OCI-LY1 (cell line): ENCODE results near the gene ATP8B3.

Experiments
- CTCF ChIP-seq: fragments of 200-600 bp; sonication (generic), shearing (Covaris generic); IDR thresholded peaks from 2 replicates; pipeline ENCODE4 v1.5.1; 2017; ENCODE audit warnings: mild to moderate bottlenecking, antibody characterized with exemption, low read length, moderate library complexity, mixed read lengths
- EZH2 ChIP-seq: fragments of 200-600 bp; sonication (generic), shearing (Covaris generic); IDR thresholded peaks from 2 replicates; pipeline ENCODE4 v1.8.0; 2017; ENCODE audit warnings: borderline replicate concordance, mixed run types, mild to moderate bottlenecking, antibody characterized with exemption, low read length, moderate library complexity, mixed read lengths

GRCh38 chr19:1811472-1811894 lies 593 bp downstream of the ATP8B3 start:
- no peak for TF ChIP-seq CTCF
- TF ChIP-seq EZH2, result no peak
